Stimulated activated CD8-positive, alpha-beta memory T cell treated with anti-CD3 and anti-CD28 coated beads, Interleukin-12 subunit alpha, Interleukin-12 subunit beta, amount 100 ng/mL, for 24 hours (primary cell): ENCODE measurements around the gene YBX2.

Experiments
- DNase-seq: peaks from one replicate; pipeline ENCODE4 v3.0.0-alpha.2; 2020; ENCODE audit errors: extremely low read depth

YBX2 gene

GRCh38 chr17:7266784-7267183 is 27.7 kb downstream of the YBX2 start:
- DNase-seq: no peak

- DNase-seq: no peak
These were observed 30.7 kb downstream of the YBX2 start for GRCh38 chr17:7263801-7264078.

GRCh38 chr17:7262935-7263800 is 31.3 kb downstream of the YBX2 start:
- DNase-seq: no peak

GRCh38 chr17:7262192-7262934 is 32.1 kb downstream of the YBX2 start, which contains the start of gene CLDN7:
CLDN7 (minus strand) TSS chr17:7262478; CDS start chr17:7262043, 435 bp downstream.
- DNase-seq: no peak

GRCh38 chr17:7261379-7262191 is 32.9 kb downstream of the YBX2 start:
- no peak for DNase-seq

GRCh38 chr17:7260651-7261378 is 33.6 kb downstream of the YBX2 start:
- DNase-seq: no peak

- DNase-seq: no peak
These were observed 34.3 kb downstream of the YBX2 start for GRCh38 chr17:7260151-7260550.

GRCh38 chr17:7259555-7259889 is 34.9 kb downstream of the YBX2 start:
- DNase-seq: no peak

GRCh38 chr17:7258731-7259554 is 35.5 kb downstream of the YBX2 start:
- no peak for DNase-seq

GRCh38 chr17:7256766-7257456 is 37.5 kb downstream of the YBX2 start:
- DNase-seq: no peak

- DNase-seq: no peak
These were observed 39.9 kb downstream of the YBX2 start for GRCh38 chr17:7254511-7254910.

- DNase-seq: no peak
These were observed 41.4 kb downstream of the YBX2 start for GRCh38 chr17:7253082-7253481.

- DNase-seq: peak; percentile 72
These were observed 42.0 kb downstream of the YBX2 start, which contains the start of gene ELP5 for GRCh38 chr17:7252176-7253043. ELP5 (plus strand) TSS chr17:7252215; CDS start chr17:7252551, 336 bp downstream.

GRCh38 chr17:7251661-7252175 is 42.7 kb downstream of the YBX2 start, which contains the start of gene CTDNEP1:
CTDNEP1 (minus strand) TSS chr17:7251734; CDS start chr17:7251296, 438 bp downstream.
- DNase-seq: peak; percentile 96

GRCh38 chr17:7250695-7251627 is 43.5 kb downstream of the YBX2 start:
- DNase-seq: no peak

GRCh38 chr17:7249830-7250229 is 44.6 kb downstream of the YBX2 start:
- no peak for DNase-seq

GRCh38 chr17:7249214-7249613 is 45.2 kb downstream of the YBX2 start:
- no peak for DNase-seq

GRCh38 chr17:7248796-7249195 is 45.6 kb downstream of the YBX2 start:
- DNase-seq: no peak
